Measurements from ENCODE around the gene EDN2. TPM values are rescaled to one million over a fixed set of nuclear protein-coding genes. Genes with fewer than 3 reads are reported as not detected.

Gene EDN2
- total RNA-seq, 1 donor from 2014 or later = not detected

- Mint-ChIP-seq H3K36me3 (ENCODE audit: low read depth) (no peaks in the 10 kb centered on the region), H3K4me1 (peaks cover 8% of the 10 kb centered on the region), H3K27me3 (ENCODE audit: low read depth) (no peaks in the 10 kb centered on the region), H3K27ac (ENCODE audit: unreplicated experiment) (no peak overlapping the region), H3K9me3 (no peaks in the 10 kb centered on the region), H3K4me3 (no peak overlapping the region)
- DNase-seq (ENCODE audit: low read depth, low spot score) = no peak
- TF ChIP-seq CTCF (conservative IDR thresholded peaks at IDR 0.05) = peak; percentile 27
Measured at GRCh38 chr1:41475859-41476567, 8.5 kb downstream of the EDN2 start.

DNA sequence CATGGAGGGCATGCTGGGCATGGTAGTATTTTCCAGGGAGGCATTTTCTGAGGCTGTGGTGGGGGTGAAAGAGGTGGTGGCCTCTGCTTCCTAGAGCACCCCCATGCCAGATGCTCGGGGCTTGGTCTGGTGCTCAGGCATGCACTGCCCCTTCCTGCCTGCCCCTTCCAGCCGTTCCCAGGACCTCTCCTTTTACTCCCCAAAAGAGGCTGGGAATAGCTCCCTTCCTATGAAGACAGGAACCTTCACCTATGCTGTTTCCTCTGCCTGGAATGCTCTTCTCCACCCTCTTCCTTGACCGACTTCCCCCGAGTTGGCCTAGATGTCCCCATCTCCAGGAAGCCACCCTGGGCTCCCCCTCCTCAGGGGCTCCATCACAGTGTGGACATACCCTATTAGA is 9.1 kb downstream of the EDN2 start:
- no peaks in the 10 kb centered on the region for H3K36me3 Mint-ChIP-seq (ENCODE audit: low read depth)
- no peak for TF ChIP-seq CTCF (conservative IDR thresholded peaks at IDR 0.05)
- no peaks in the 10 kb centered on the region for H3K27me3 Mint-ChIP-seq (ENCODE audit: low read depth)
- H3K27ac Mint-ChIP-seq (ENCODE audit: unreplicated experiment) = no peak overlapping the region
- no peaks in the 10 kb centered on the region for H3K9me3 Mint-ChIP-seq
- DNase-seq (ENCODE audit: low read depth, low spot score) = no peak
- H3K4me1 Mint-ChIP-seq = peaks cover 8% of the 10 kb centered on the region
- H3K4me3 Mint-ChIP-seq = no peak overlapping the region

DNA sequence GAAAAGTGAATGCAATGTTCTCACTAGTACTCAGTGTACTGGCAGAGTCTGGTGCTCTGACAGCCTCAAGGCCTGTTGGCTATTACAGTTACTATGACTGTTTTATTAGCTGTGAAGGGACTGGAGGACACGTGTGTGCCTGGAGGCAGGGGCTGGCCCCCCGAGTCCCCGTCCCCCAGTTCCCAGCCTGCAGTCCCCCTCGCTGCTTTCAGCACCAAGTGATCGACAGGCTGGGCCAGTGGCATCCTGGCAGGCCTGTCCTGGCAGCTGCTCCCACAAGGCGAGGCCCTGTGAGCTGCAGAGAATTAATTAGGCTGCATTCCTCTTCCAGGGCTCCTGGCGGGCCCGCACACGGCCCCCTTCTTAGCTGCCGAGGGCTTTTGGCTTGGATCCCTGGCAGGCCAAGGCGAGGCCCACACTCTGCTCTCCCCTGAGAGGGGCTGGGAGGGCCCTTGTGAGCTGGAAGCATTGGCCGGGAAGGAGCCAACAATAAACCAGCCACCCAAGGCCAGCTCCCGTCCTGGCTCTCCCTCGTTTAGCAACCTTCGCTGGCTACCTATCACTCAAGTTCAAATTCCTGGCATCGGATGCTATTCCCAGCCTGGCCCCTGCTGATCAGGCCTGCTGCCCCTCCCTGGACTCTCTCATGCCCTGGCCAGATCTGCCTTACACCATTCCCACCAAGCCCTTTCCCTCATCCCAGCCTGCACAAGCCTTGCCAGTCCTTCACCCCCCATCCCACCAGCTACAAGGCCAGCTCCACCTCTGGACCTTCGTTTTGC is 9.8 kb downstream of the EDN2 start:
- H3K4me3 Mint-ChIP-seq = no peak overlapping the region
- no peak for DNase-seq (ENCODE audit: low read depth, low spot score)

GRCh38 chr1:41473738-41474362 is 10.6 kb downstream of the EDN2 start:
- H3K27me3 Mint-ChIP-seq (ENCODE audit: low read depth) = no peaks in the 10 kb centered on the region
- DNase-seq (ENCODE audit: low read depth, low spot score) = no peak
- peaks cover 8% of the 10 kb centered on the region for H3K4me1 Mint-ChIP-seq
- H3K4me3 Mint-ChIP-seq = no peak overlapping the region
- no peaks in the 10 kb centered on the region for H3K36me3 Mint-ChIP-seq (ENCODE audit: low read depth)
- H3K27ac Mint-ChIP-seq (ENCODE audit: unreplicated experiment) = no peak overlapping the region
- H3K9me3 Mint-ChIP-seq = no peaks in the 10 kb centered on the region
- TF ChIP-seq CTCF (conservative IDR thresholded peaks at IDR 0.05) = no peak

More for the DNA sequence above, 9.8 kb downstream of the EDN2 start:
- Mint-ChIP-seq H3K9me3 (no peaks in the 10 kb centered on the region), H3K36me3 (ENCODE audit: low read depth) (no peaks in the 10 kb centered on the region), H3K27me3 (ENCODE audit: low read depth) (no peaks in the 10 kb centered on the region), H3K4me1 (peaks cover 8% of the 10 kb centered on the region), H3K27ac (ENCODE audit: unreplicated experiment) (no peak overlapping the region)
- TF ChIP-seq CTCF (conservative IDR thresholded peaks at IDR 0.05) = no peak

GRCh38 chr1:41471658-41472057 is 12.8 kb downstream of the EDN2 start:
- no peak for DNase-seq (ENCODE audit: low read depth, low spot score)
- H3K4me1 Mint-ChIP-seq = peaks cover 4% of the 10 kb centered on the region
- H3K27ac Mint-ChIP-seq (ENCODE audit: unreplicated experiment) = no peak overlapping the region
- H3K36me3 Mint-ChIP-seq (ENCODE audit: low read depth) = no peaks in the 10 kb centered on the region
- TF ChIP-seq CTCF (conservative IDR thresholded peaks at IDR 0.05) = no peak
- no peaks in the 10 kb centered on the region for H3K27me3 Mint-ChIP-seq (ENCODE audit: low read depth)
- no peak overlapping the region for H3K4me3 Mint-ChIP-seq
- H3K9me3 Mint-ChIP-seq = no peaks in the 10 kb centered on the region

Data from neural crest cell (in vitro differentiated cells).